GM13976 (cell line): ENCODE data around the gene CCNT2.
A peak's percentile ranks its signal among the peaks of the same experiment; 100 is the strongest.
"Not testable (repeated sequence)": the region's sequence is repeated elsewhere in the genome, so short reads cannot be mapped to it uniquely, and the experiment has no call there.

Source experiments
- DNase-seq: peaks from one replicate; pipeline ENCODE4 v3.0.0; 2012; ENCODE audit warnings: low spot score
- in situ Hi-C: fragments of 300-500 bp; cut with MboI; formaldehyde crosslinking; loops from one replicate; pipeline ENCODE4 v1.12.0; 2022; ENCODE audit warnings: low sequenced_read_pairs, mixed read lengths, inconsistent platforms; ENCODE audit not compliant: unreplicated experiment
- TF ChIP-seq, protein P1 (sequence below): IDR thresholded peaks from 2 replicates; pipeline ENCODE4 v1.5.1; 2012; ENCODE audit warnings: borderline replicate concordance, mild to moderate bottlenecking; ENCODE audit not compliant: insufficient read depth; ENCODE audit errors: extremely low read depth, missing control alignments, control extremely low read depth

The CCNT2 gene

DNA sequence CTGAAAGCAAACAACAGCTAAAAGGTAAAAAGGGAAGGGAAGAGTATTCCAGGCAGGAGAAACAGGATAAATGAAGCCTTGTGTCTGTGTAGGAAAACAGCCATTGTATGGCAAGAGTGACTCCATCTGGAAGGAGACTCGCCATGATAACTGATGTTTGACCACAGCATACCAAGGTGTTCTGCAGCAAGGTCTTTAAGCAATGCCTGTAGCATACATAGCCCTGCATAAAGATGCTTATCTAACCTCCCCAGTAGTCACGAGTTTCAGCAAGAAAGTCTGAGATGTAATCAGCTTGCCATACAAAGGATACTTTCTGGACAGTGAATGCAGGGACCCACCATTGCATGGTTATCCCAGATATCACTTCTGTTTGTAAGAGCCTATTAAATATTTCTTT lies 11.9 kb upstream of the CCNT2 start:
- in situ Hi-C loops = no loop called here
- no peak for DNase-seq
- TF ChIP-seq, protein P1, sequence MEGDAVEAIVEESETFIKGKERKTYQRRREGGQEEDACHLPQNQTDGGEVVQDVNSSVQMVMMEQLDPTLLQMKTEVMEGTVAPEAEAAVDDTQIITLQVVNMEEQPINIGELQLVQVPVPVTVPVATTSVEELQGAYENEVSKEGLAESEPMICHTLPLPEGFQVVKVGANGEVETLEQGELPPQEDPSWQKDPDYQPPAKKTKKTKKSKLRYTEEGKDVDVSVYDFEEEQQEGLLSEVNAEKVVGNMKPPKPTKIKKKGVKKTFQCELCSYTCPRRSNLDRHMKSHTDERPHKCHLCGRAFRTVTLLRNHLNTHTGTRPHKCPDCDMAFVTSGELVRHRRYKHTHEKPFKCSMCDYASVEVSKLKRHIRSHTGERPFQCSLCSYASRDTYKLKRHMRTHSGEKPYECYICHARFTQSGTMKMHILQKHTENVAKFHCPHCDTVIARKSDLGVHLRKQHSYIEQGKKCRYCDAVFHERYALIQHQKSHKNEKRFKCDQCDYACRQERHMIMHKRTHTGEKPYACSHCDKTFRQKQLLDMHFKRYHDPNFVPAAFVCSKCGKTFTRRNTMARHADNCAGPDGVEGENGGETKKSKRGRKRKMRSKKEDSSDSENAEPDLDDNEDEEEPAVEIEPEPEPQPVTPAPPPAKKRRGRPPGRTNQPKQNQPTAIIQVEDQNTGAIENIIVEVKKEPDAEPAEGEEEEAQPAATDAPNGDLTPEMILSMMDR = no peak

DNA sequence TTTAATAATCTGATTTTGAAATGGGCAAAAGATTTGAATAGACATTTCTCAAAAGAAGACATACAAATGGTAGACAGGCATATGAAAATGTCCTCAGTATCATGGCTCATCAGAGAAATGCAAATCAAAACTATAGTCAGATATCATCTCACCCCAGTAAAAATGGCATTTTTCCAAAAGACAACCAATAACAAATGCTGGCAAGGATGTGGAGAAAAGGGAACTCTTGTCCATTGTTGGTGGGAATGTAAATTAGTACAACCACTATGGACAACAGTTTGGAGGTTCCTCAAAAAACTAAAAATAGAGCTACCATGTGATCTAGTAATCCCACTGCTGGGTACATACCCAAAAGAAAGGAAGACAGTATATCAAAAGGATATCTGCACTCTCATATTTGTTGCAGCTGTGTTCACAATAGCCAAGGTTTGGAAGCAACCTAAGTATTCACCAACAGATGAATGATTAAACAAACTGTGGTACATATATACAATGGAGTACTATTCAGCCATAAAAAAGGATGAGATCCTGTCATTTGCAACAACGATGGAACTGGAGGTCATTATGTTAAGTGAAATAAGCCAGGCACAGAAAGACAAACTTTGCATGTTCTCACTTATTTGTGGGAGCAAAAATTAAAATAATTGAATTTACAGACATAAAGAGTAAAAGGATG lies 11.0 kb upstream of the CCNT2 start:
- in situ Hi-C loops, DNase-seq: not testable (repeated sequence)

DNA sequence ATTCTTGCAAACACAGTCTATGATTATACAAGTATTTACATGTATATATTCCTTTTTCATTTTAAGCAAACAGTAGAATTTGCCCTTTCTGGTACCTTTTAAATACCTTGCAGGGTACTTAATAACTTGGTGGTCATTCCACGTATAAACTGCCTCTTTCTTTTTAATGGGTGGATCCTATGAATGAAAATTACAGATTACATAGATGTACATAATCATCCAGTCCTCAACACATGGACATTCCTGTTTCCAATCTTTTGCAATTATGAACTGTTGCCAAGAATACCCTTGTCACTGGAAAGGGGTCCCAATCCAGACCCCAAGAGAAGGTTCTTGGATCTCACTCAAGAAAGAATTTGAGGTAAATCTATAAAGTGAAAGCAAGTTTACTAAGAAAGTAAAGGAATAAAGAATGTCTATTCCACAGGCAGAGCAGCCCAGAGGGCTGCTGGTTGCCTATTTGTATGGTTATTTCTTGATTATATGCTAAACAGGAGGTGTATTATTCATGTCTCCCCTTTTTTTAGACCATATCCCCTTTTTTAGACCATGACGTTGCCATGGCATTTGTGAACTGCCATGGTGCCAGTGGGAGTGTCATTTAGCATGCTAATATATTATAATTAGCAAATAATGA lies 7.7 kb upstream of the CCNT2 start:
- TF ChIP-seq, protein P1 = no peak
- in situ Hi-C loops = no loop called here
- DNase-seq = no peak

DNA sequence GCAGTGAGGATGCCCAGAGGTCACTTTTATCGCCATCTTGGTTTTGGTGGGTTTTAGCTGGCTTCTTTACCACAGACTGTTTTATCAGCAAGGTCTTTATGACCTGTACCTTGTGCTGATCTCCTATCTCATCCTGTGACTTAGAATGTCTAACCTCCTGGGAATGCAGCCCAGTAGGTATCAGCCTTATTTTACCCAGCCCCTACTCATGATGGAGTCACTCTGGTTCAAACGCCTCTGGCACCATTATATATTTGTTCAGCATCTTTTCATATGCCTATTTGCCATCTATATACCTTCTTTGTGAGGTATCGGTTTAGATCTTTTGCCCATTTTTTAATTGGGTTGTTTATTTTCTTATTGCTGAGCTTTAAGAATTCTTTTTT lies 7.2 kb upstream of the CCNT2 start:
- in situ Hi-C loops = no loop called here
- TF ChIP-seq, protein P1 = no peak
- no peak for DNase-seq

DNA sequence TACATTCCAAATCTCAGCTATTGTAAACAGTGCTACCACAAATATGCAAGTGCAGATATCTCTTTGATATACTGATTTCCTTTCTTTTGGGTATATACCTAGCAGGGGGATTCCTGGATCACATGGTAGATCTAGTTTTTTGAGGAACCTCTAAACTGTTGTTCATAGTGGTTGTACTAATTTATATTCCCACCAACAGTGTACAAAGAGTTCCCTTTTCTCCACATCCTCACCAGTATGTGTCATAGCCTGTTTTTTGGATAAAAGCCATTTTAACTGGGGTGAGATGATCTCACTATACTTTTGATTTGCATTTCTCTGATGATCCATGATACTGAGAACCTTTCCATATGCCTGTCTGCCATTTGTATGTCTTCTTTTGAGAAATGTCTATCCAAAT lies 6.3 kb upstream of the CCNT2 start:
- TF ChIP-seq, protein P1 = no peak
- no peak for DNase-seq
- in situ Hi-C loops = no loop called here

DNA sequence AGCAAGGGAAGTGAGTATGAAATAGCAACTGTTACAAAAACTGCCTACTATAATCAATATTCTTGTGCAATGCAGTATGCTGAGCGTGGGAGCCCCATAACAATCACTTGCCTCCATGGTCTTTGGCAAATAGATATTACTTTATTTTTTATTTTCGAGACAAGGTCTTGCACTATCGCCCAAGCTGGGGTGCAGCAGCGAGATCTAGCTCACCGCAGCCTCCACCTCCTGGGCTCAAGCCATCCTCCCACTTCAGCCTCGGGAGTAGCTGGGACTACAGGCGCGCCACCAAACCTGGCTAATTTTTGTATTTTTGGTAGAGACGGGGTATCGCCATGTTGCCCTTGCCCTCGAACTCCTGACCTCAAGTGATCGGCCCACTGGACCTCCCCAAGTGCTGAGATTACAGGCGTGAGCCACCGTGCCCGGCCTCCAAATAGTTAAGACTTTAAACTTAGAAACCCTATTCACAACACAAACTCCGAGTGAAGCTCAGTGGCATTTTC lies 1.2 kb upstream of the CCNT2 start:
- in situ Hi-C loops = no loop called here
- no peak for DNase-seq

DNA sequence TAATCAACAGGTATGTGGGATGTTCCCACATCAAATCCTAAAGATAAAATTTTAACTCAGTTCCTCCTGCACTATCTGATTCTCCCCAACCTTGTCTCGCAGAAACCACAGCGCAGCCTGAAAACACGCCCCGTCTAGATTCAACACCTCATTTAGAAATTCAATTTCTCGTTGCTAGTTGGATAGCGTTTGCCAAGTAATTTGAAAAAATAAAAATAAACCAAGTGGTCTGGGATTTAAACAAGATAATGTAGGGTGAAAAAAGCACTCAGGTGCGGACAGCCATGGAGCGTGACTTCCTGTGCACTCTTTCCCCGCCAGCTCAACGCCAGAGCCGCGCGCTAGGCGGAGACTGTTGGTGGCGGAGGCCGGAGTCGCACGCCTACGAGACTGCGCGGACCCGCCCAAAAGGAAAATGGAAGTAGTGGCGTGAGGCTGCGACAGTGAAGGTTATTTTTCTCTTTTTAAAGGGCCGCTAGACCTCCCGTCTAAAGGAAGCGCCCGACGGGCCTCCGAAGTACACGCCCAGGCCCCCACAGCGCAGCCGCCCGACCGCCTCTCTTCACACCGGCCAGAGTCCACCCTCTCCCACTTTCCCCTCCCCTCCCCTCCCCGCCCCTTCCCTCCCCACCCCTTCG lies 615 bp upstream of the CCNT2 start:
- no peak for DNase-seq
- in situ Hi-C loops = no loop called here
- TF ChIP-seq, protein P1 = peak; percentile 15

More for the DNA sequence above, 1.2 kb upstream of the CCNT2 start:
- TF ChIP-seq, protein P1 = no peak
